Thymus (tissue), 11 donors: ENCODE results near the gene ALDOC. TPM values are rescaled to one million over a fixed set of nuclear protein-coding genes. Genes with fewer than 3 reads are reported as not detected.

ENCODE experiments used
- DNase-seq, 9 donors: peaks; one replicate each; pipeline ENCODE4 v3.0.0-alpha.2; 2013; ENCODE audit warnings: low spot score in 9 of 9, low read depth in 6 of 9, missing footprints in 1 of 9
- H3K27ac ChIP-seq, 2 donors: one replicate each; pipeline ENCODE4 v1.5.1; 2013; ENCODE audit warnings: control low read depth in 1 of 2, low read depth in 1 of 2, low read length in 1 of 2, mild to moderate bottlenecking in 1 of 2, moderate library complexity in 1 of 2
- H3K27me3 ChIP-seq, 2 donors: one replicate each; pipeline ENCODE4 v1.5.1; 2013; ENCODE audit warnings: low read length in 1 of 2; ENCODE audit not compliant: control insufficient read depth in 2 of 2, insufficient read depth in 1 of 2
- H3K36me3 ChIP-seq, 2 donors: one replicate each; pipeline ENCODE4 v1.5.1; 2013; ENCODE audit warnings: low read length in 1 of 2, mild to moderate bottlenecking in 1 of 2, moderate library complexity in 1 of 2; ENCODE audit not compliant: control insufficient read depth in 2 of 2, insufficient read depth in 2 of 2
- H3K4me1 ChIP-seq, 2 donors: one replicate each; pipeline ENCODE4 v1.5.1; 2013; ENCODE audit warnings: low read length in 2 of 2; ENCODE audit not compliant: control insufficient read depth in 2 of 2, insufficient read depth in 2 of 2
- H3K4me3 ChIP-seq, 2 donors: one replicate each; pipeline ENCODE4 v1.5.1; 2013; ENCODE audit warnings: low read length in 2 of 2, control low read depth in 1 of 2, mild to moderate bottlenecking in 1 of 2
- H3K9me3 ChIP-seq, 2 donors: one replicate each; pipeline ENCODE4 v1.5.1; 2013; ENCODE audit warnings: low read length in 1 of 2, mild to moderate bottlenecking in 1 of 2; ENCODE audit not compliant: control insufficient read depth in 2 of 2, insufficient read depth in 1 of 2
- WGBS: extraction: QIAGEN DNeasy Blood & Tissue Kit; methylation state at CpG from one replicate; pipeline ENCODE4 v1.1.7; 2013; 5-methylcytosine and 5-hydroxymethylcytosine counted together
- polyA plus RNA-seq: library from polyadenylated mRNA; stranded (reverse); fragments of 200-250 nt; gene quantifications from one replicate; pipeline ENCODE4 v1.2.3, GENCODE V29; 2013
- total RNA-seq: library from RNA; stranded (reverse); fragments of 120-200 nt; gene quantifications from one replicate; pipeline ENCODE4 v1.2.4, GENCODE V29; 2013
- donor health status: healthy.

Gene ALDOC
- total and polyA plus RNA-seq, 2 donors = 10.6 to 18.2 TPM

GRCh38 chr17:28570716-28571360 is 5.9 kb downstream of the ALDOC start:
- peak in 1 of 9 donors; percentile 55 for DNase-seq
- H3K27ac ChIP-seq = peak overlapping the region; percentile 64 to 85
- 2% methylated on average over 39 of the region's 39 CpGs for WGBS
- H3K27me3 ChIP-seq = no peaks in the 10 kb centered on the region
- H3K4me1 ChIP-seq = peaks cover 9 to 18% of the 10 kb centered on the region in 2 donors
- H3K36me3 ChIP-seq = peaks cover 6 to 7% of the 10 kb centered on the region in 2 donors
- peaks cover 0 to 3% of the 10 kb centered on the region in 2 donors for H3K9me3 ChIP-seq
- peak overlapping the region; percentile 73 to 98 for H3K4me3 ChIP-seq

GRCh38 chr17:28569446-28569845 is 7.2 kb downstream of the ALDOC start:
- no peak for DNase-seq
- WGBS = 97% methylated on average over 1 of the region's 1 CpG
- Histone ChIP-seq H3K36me3 (peaks cover 7 to 9% of the 10 kb centered on the region in 2 donors), H3K27ac (no peak overlapping the region), H3K4me1 (peaks cover 9 to 18% of the 10 kb centered on the region in 2 donors), H3K27me3 (no peaks in the 10 kb centered on the region), H3K4me3 (no peak overlapping the region), H3K9me3 (peaks cover 0 to 3% of the 10 kb centered on the region in 2 donors)

GRCh38 chr17:28567604-28568003 is 9.1 kb downstream of the ALDOC start:
- no peak for DNase-seq

GRCh38 chr17:28563475-28563874 is 13.2 kb downstream of the ALDOC start:
- Histone ChIP-seq H3K4me3 (no peak overlapping the region), H3K4me1 (no peaks in the 10 kb centered on the region), H3K9me3 (no peaks in the 10 kb centered on the region), H3K36me3 (peaks cover 47 to 50% of the 10 kb centered on the region in 2 donors), H3K27ac (no peak overlapping the region), H3K27me3 (no peaks in the 10 kb centered on the region)
- WGBS = 99% methylated on average over 3 of the region's 3 CpGs
- no peak for DNase-seq

More at GRCh38 chr17:28567604-28568003, 9.1 kb downstream of the ALDOC start:
- H3K9me3 ChIP-seq = peaks cover 0 to 3% of the 10 kb centered on the region in 2 donors
- no peak overlapping the region for H3K27ac ChIP-seq
- H3K4me3 ChIP-seq = no peak overlapping the region
- H3K36me3 ChIP-seq = peaks cover 21% of the 10 kb centered on the region in 2 donors
- H3K27me3 ChIP-seq = no peaks in the 10 kb centered on the region
- WGBS = 65% methylated on average over 3 of the region's 3 CpGs
- peaks cover 9 to 17% of the 10 kb centered on the region in 2 donors for H3K4me1 ChIP-seq

- H3K27ac ChIP-seq = no peak overlapping the region
- no peak overlapping the region for H3K4me3 ChIP-seq
- H3K9me3 ChIP-seq = no peaks in the 10 kb centered on the region
- peaks cover 54 to 63% of the 10 kb centered on the region in 2 donors for H3K36me3 ChIP-seq
- no peak for DNase-seq
- 97% methylated on average over 3 of the region's 3 CpGs for WGBS
- no peaks in the 10 kb centered on the region for H3K27me3 ChIP-seq
- peaks cover 14 to 22% of the 10 kb centered on the region in 2 donors for H3K4me1 ChIP-seq
Measured at GRCh38 chr17:28555022-28555421, 21.7 kb downstream of the ALDOC start.

- no peaks in the 10 kb centered on the region for H3K27me3 ChIP-seq
- H3K4me1 ChIP-seq = peaks cover 14 to 26% of the 10 kb centered on the region in 2 donors
- peaks cover 49 to 59% of the 10 kb centered on the region in 2 donors for H3K36me3 ChIP-seq
- H3K9me3 ChIP-seq = no peaks in the 10 kb centered on the region
- 98% methylated on average over 6 of the region's 6 CpGs for WGBS
- H3K4me3 ChIP-seq = no peak overlapping the region
- DNase-seq = no peak
- H3K27ac ChIP-seq = no peak overlapping the region
Measured at GRCh38 chr17:28554565-28554964, 22.1 kb downstream of the ALDOC start.

- Histone ChIP-seq H3K4me3 (no peak overlapping the region), H3K36me3 (peaks cover 44 to 51% of the 10 kb centered on the region in 2 donors), H3K9me3 (no peaks in the 10 kb centered on the region), H3K27me3 (no peaks in the 10 kb centered on the region), H3K27ac (no peak overlapping the region), H3K4me1 (peaks cover 17 to 41% of the 10 kb centered on the region in 2 donors)
- no peak for DNase-seq
- 98% methylated on average over 5 of the region's 5 CpGs for WGBS
Measured at GRCh38 chr17:28553000-28553505, 23.6 kb downstream of the ALDOC start.

- Histone ChIP-seq H3K9me3 (no peaks in the 10 kb centered on the region), H3K4me1 (peaks cover 20 to 48% of the 10 kb centered on the region in 2 donors), H3K4me3 (peak within 1 kb of the TSS; percentile 48 to 81), H3K36me3 (peaks cover 37 to 45% of the 10 kb centered on the region in 2 donors), H3K27ac (peak within 1 kb of the TSS in 1 of 2 donors; percentile 15), H3K27me3 (no peaks in the 10 kb centered on the region)
- 3% methylated on average over 67 of the region's 67 CpGs for WGBS
- peak in 7 of 9 donors; percentile 62 to 88 (median 74) for DNase-seq
Measured at GRCh38 chr17:28552176-28552999, 24.3 kb downstream of the ALDOC start, which contains the start of gene UNC119. TSS of gene UNC119 (minus strand) at chr17:28552624. CDS start at chr17:28552557, 67 bp downstream.
